Trophoblast cell (in vitro differentiated cells and primary cell): ENCODE data around the gene RABEP1.
A peak's percentile ranks its signal among the peaks of the same experiment; 100 is the strongest.
"Not testable (repeated sequence)": the region's sequence is repeated elsewhere in the genome, so short reads cannot be mapped to it uniquely, and the experiment has no call there.

Experiments
- DNase-seq, 2 donors: peaks; one replicate each; pipeline ENCODE4 v3.0.0-alpha.2; 2016
- H2AFZ ChIP-seq: 2 replicates; pipeline ENCODE4 v1.6.1; 2013; ENCODE audit warnings: low read length, moderate library complexity, mild to moderate bottlenecking; ENCODE audit not compliant: insufficient read depth, poor library complexity
- H2AK5ac ChIP-seq: 2 replicates; pipeline ENCODE4 v1.6.1; 2013; ENCODE audit warnings: mild to moderate bottlenecking, low read length
- H2BK120ac ChIP-seq: 2 replicates; pipeline ENCODE4 v1.6.1; 2013; ENCODE audit warnings: low read length, mild to moderate bottlenecking, moderate library complexity; ENCODE audit not compliant: insufficient read depth, poor library complexity
- H2BK12ac ChIP-seq: 2 replicates; pipeline ENCODE4 v1.6.1; 2013; ENCODE audit warnings: mild to moderate bottlenecking, low read length, moderate library complexity
- H2BK5ac ChIP-seq: 2 replicates; pipeline ENCODE4 v1.6.1; 2013; ENCODE audit warnings: low read length, low read depth, moderate library complexity, mild to moderate bottlenecking; ENCODE audit not compliant: poor library complexity
- H3K14ac ChIP-seq: 2 replicates; pipeline ENCODE4 v1.6.1; 2013; ENCODE audit warnings: mild to moderate bottlenecking, low read length
- H3K18ac ChIP-seq: 2 replicates; pipeline ENCODE4 v1.6.1; 2013; ENCODE audit warnings: mild to moderate bottlenecking, low read length
- H3K23ac ChIP-seq: 2 replicates; pipeline ENCODE4 v1.6.1; 2013; ENCODE audit warnings: low read length
- H3K27ac ChIP-seq: 2 replicates; pipeline ENCODE4 v1.5.1; 2013; ENCODE audit warnings: low read depth, mild to moderate bottlenecking, inconsistent platforms, low read length, moderate library complexity
- H3K27me3 ChIP-seq: 2 replicates; pipeline ENCODE4 v1.6.1; 2013; ENCODE audit warnings: inconsistent platforms, mild to moderate bottlenecking, low read length, moderate library complexity; ENCODE audit not compliant: insufficient read depth
- H3K36me3 ChIP-seq, 2 experiments: 1 replicate in 1 of 2; 2 replicates in 1 of 2; pipeline ENCODE4 v1.6.1; 2013; ENCODE audit warnings: low read length in 2 of 2, mild to moderate bottlenecking in 2 of 2, moderate library complexity in 1 of 2; ENCODE audit not compliant: insufficient read depth in 2 of 2, control insufficient read depth in 1 of 2
- H3K4ac ChIP-seq: 2 replicates; pipeline ENCODE4 v1.6.1; 2013; ENCODE audit warnings: low read depth, mild to moderate bottlenecking, low read length, moderate library complexity
- H3K4me1 ChIP-seq, 2 experiments: 1 replicate in 1 of 2; 2 replicates in 1 of 2; pipeline ENCODE4 v1.6.1; 2013; ENCODE audit warnings: low read length in 2 of 2, mild to moderate bottlenecking in 2 of 2, moderate library complexity in 1 of 2; ENCODE audit not compliant: insufficient read depth in 2 of 2, control insufficient read depth in 1 of 2
- H3K4me2 ChIP-seq: 2 replicates; pipeline ENCODE4 v1.6.1; 2013; ENCODE audit warnings: inconsistent platforms, mild to moderate bottlenecking, low read length, moderate library complexity
- H3K4me3 ChIP-seq: 2 replicates; pipeline ENCODE4 v1.5.1; 2013; ENCODE audit warnings: mild to moderate bottlenecking, low read depth, low read length, inconsistent platforms
- H3K79me1 ChIP-seq: one replicate; pipeline ENCODE4 v1.6.1; 2013; ENCODE audit warnings: low read length
- H3K79me2 ChIP-seq: 2 replicates; pipeline ENCODE4 v1.6.1; 2013; ENCODE audit warnings: low read length, mild to moderate bottlenecking; ENCODE audit not compliant: control insufficient read depth, insufficient read depth, poor library complexity
- H3K9ac ChIP-seq: 2 replicates; pipeline ENCODE4 v1.6.1; 2013; ENCODE audit warnings: mild to moderate bottlenecking, low read length
- H3K9me3 ChIP-seq: 2 replicates; pipeline ENCODE4 v1.6.1; 2013; ENCODE audit warnings: low read depth, mild to moderate bottlenecking, control low read depth, inconsistent platforms, low read length; ENCODE audit not compliant: insufficient read depth
- H4K12ac ChIP-seq: 2 replicates; pipeline ENCODE4 v1.6.1; 2013; ENCODE audit warnings: low read depth, mild to moderate bottlenecking, low read length, moderate library complexity
- H4K8ac ChIP-seq: 2 replicates; pipeline ENCODE4 v1.6.1; 2013; ENCODE audit warnings: low read depth, mild to moderate bottlenecking, low read length, moderate library complexity
- H4K91ac ChIP-seq: one replicate; pipeline ENCODE4 v1.6.1; 2013; ENCODE audit warnings: low read depth, mild to moderate bottlenecking, low read length, moderate library complexity
- WGBS: extraction: QIAGEN DNeasy Blood & Tissue Kit; methylation state at CpG from one replicate; pipeline ENCODE4 v1.1.7; 2013; ENCODE audit warnings: missing lambda C conversion rate; ENCODE audit not compliant: insufficient read length, insufficient coverage; ENCODE audit errors: extremely low coverage; 5-methylcytosine and 5-hydroxymethylcytosine counted together

The RABEP1 gene

GRCh38 chr17:5237541-5238016 lies 44.5 kb upstream of the RABEP1 start:
- no peak overlapping the region for H4K8ac ChIP-seq
- H3K36me3 ChIP-seq = no peaks in the 10 kb centered on the region
- WGBS = no CpG with 5 or more reads among the region's 6 CpGs
- H4K12ac ChIP-seq = no peak overlapping the region
- no peaks in the 10 kb centered on the region for H3K79me1 ChIP-seq
- H3K9ac ChIP-seq = no peak overlapping the region
- no peak overlapping the region for H2BK120ac ChIP-seq
- H3K4me1 ChIP-seq = no peaks in the 10 kb centered on the region
- no peak overlapping the region for H3K4me2 ChIP-seq
- no peaks in the 10 kb centered on the region for H3K79me2 ChIP-seq
- no peak overlapping the region for H2AFZ ChIP-seq
- peaks cover 3% of the 10 kb centered on the region for H3K9me3 ChIP-seq
- H3K27ac ChIP-seq = no peak overlapping the region
- no peak overlapping the region for H2BK5ac ChIP-seq
- peak; percentile 83 to 95 for DNase-seq
- H4K91ac ChIP-seq = no peak overlapping the region
- H3K18ac ChIP-seq = no peak overlapping the region
- no peak overlapping the region for H2AK5ac ChIP-seq
- H3K4me3 ChIP-seq = no peak overlapping the region
- no peak overlapping the region for H3K14ac ChIP-seq
- H3K27me3 ChIP-seq = no peaks in the 10 kb centered on the region
- H2BK12ac ChIP-seq = no peak overlapping the region
- no peak overlapping the region for H3K23ac ChIP-seq
- no peak overlapping the region for H3K4ac ChIP-seq

- no peak overlapping the region for H3K23ac ChIP-seq
- H3K4me2 ChIP-seq = no peak overlapping the region
- H3K27me3 ChIP-seq = no peaks in the 10 kb centered on the region
- no peak overlapping the region for H3K27ac ChIP-seq
- H2AK5ac ChIP-seq = no peak overlapping the region
- H3K9ac ChIP-seq = no peak overlapping the region
- no peaks in the 10 kb centered on the region for H3K79me1 ChIP-seq
- no peak overlapping the region for H3K4me3 ChIP-seq
- H3K9me3 ChIP-seq = peaks cover 3% of the 10 kb centered on the region
- no peaks in the 10 kb centered on the region for H3K79me2 ChIP-seq
- H3K4ac ChIP-seq = no peak overlapping the region
- no peak overlapping the region for H3K18ac ChIP-seq
- no peak for DNase-seq
- H3K36me3 ChIP-seq = no peaks in the 10 kb centered on the region
- H3K4me1 ChIP-seq = no peaks in the 10 kb centered on the region
- H4K8ac ChIP-seq = no peak overlapping the region
- H2BK120ac ChIP-seq = no peak overlapping the region
- H2BK5ac ChIP-seq = no peak overlapping the region
- H2AFZ ChIP-seq = no peak overlapping the region
- H4K91ac ChIP-seq = no peak overlapping the region
- WGBS = no CpG with 5 or more reads among the region's 4 CpGs
- H3K14ac ChIP-seq = no peak overlapping the region
- no peak overlapping the region for H4K12ac ChIP-seq
- H2BK12ac ChIP-seq = no peak overlapping the region
These were observed 43.8 kb upstream of the RABEP1 start for GRCh38 chr17:5238333-5238732.

GRCh38 chr17:5239769-5240168 lies 42.3 kb upstream of the RABEP1 start:
- H4K91ac ChIP-seq, H3K79me2 ChIP-seq, H2AFZ ChIP-seq, H3K9me3 ChIP-seq, H3K36me3 ChIP-seq, H3K23ac ChIP-seq, H2AK5ac ChIP-seq, H2BK5ac ChIP-seq, H3K14ac ChIP-seq, DNase-seq, H3K27ac ChIP-seq, H3K4ac ChIP-seq, H4K12ac ChIP-seq, H3K9ac ChIP-seq, H2BK120ac ChIP-seq, H4K8ac ChIP-seq, H2BK12ac ChIP-seq, H3K27me3 ChIP-seq, H3K4me3 ChIP-seq, H3K4me1 ChIP-seq, H3K79me1 ChIP-seq, H3K18ac ChIP-seq, H3K4me2 ChIP-seq: not testable (repeated sequence)
- WGBS = no CpG with 5 or more reads among the region's 7 CpGs

GRCh38 chr17:5241861-5242671 lies 40.0 kb upstream of the RABEP1 start:
- Histone ChIP-seq H4K8ac (no peak overlapping the region), H3K4me3 (no peak overlapping the region), H2BK12ac (no peak overlapping the region), H3K4ac (no peak overlapping the region), H4K12ac (no peak overlapping the region), H3K79me1 (no peaks in the 10 kb centered on the region), H3K36me3 (no peaks in the 10 kb centered on the region), H3K27me3 (no peaks in the 10 kb centered on the region), H2AK5ac (no peak overlapping the region), H3K4me1 (peaks cover 0 to 2% of the 10 kb centered on the region in 2 experiments), H3K9me3 (peaks cover 3% of the 10 kb centered on the region), H3K23ac (no peak overlapping the region), H3K4me2 (no peak overlapping the region), H2AFZ (no peak overlapping the region), H2BK120ac (no peak overlapping the region), H3K79me2 (no peaks in the 10 kb centered on the region), H3K27ac (no peak overlapping the region), H3K14ac (no peak overlapping the region), H3K9ac (no peak overlapping the region), H4K91ac (no peak overlapping the region), H3K18ac (no peak overlapping the region), H2BK5ac (no peak overlapping the region)
- WGBS = no CpG with 5 or more reads among the region's 10 CpGs
- no peak for DNase-seq
